Measurements from ENCODE around the gene NPAS1.

Gene NPAS1

DNA sequence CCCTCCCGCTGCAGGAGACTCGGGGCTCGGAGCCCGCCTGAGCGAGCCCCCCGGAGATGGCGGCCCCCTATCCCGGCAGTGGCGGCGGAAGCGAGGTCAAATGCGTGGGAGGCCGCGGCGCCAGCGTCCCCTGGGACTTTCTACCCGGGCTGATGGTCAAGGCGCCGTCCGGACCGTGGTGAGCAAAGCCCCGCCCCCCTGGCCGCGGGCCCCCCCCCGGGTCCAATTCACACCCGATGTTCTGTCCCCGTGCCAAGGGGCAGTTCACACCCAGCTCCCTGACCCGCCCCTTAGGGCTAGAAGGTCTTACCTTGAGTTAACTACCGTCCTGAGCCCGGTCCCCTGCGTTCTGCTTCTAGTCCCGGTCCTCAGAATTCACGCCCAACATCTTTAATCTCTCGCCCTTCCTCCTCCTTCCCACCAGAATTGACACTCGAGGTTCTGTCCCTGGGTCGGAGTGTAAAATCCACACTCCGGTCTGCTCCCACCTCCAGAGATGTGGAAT lies 1.4 kb downstream of the NPAS1 start:
- DNase-seq (ENCODE audit: low read depth) = no peak

- no peak for DNase-seq (ENCODE audit: low read depth)
Observed at GRCh38 chr19:47021536-47022139, 2.0 kb downstream of the NPAS1 start.

- DNase-seq (ENCODE audit: low read depth) = no peak
Observed at GRCh38 chr19:47022140-47022536, 2.5 kb downstream of the NPAS1 start.

DNA sequence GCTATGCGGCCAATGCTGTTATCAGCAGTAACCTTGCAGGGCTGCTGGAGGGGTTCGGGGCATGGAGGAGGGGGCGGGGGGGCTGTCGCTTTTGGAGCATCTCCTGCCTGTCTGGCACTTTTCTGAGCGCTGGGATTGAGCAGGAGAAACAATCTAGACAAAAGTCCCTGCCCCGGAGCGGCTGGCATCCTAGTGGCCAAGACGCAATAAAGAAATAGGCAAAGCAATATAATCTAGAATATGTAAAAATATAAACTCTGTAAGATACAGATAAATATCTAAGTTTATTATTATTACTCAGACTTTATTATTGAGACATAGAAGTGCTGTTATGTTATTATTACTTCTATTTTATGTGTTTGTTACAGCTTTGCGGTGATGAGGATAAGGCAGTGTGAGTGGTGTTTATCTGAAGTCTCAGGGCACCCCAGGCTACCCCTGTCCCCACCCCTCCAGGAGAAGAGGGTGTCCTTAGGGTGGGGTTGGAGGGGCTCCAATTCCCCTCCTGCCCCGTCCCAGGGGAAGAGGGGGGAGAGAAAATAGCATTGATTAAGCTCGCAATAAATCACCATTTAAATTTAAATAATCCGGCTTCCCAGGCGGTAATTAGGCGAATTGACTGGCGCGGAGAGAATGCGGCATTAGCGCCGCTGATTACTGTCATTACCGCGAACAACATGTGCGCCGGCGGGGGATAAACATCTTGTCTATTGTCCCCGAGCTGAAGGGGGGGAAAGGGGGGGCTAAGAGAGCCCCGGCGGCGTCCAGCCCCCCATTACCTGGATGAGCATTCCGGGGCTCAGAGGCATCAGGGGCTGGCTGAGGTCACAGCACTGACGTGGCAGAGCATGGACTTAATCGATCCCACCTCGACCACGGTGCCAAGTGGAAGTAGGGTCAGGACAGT lies 3.2 kb downstream of the NPAS1 start:
- no peak for DNase-seq (ENCODE audit: low read depth)

- DNase-seq (ENCODE audit: low read depth) = no peak
Observed at GRCh38 chr19:47023448-47023794, 3.8 kb downstream of the NPAS1 start.

- DNase-seq (ENCODE audit: low read depth) = no peak
Observed at GRCh38 chr19:47024502-47024901, 4.9 kb downstream of the NPAS1 start.

DNA sequence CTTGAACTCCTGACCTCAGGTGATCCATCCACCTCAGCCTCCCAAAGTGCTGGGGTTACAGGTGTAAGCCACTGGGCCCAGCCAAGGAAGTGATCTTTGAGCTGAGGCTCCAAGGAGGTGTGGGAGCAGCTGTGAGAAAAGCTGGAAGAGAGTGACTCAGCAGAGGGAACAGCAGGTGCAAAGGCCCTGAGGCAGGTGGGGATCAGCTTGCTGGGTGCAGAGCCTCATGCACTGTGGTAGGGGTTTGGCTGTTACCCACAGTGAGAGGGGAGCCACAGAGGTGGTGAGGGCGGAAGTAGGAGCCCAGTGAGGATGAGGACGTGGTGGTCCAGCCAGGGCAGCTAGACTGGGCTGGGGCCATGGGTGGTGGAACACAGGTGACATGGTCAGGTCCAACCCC lies 6.5 kb downstream of the NPAS1 start:
- DNase-seq (ENCODE audit: low read depth) = no peak

GRCh38 chr19:47026889-47027288 lies 7.3 kb downstream of the NPAS1 start:
- DNase-seq (ENCODE audit: low read depth) = no peak

DNA sequence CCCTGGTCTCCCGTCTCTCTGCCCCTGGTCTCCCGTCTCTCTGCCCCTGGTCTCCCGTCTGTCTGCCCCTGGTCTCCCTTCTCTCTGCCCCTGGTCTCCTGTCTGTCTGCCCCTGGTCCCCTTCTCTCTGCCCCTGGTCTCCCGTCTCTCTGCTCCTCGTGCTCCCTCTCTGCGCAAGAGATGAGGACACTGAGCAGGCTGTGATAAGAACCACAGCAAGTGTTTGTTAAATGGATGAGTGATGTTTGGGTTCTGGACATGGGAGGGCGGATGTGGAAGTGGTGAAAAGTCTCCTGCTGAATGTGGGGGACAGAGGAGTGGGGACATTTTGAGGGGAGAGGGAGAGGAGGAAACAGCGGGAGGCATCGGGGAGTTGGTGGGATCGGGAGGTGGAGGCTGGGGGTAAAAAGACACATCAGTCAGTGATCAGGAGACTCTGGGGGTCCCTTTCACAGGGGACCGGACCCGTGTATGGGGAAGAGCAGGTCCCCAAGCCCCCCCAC lies 8.0 kb downstream of the NPAS1 start:
- DNase-seq (ENCODE audit: low read depth) = no peak

GRCh38 chr19:47028195-47028601 lies 8.6 kb downstream of the NPAS1 start:
- no peak for DNase-seq (ENCODE audit: low read depth)

- DNase-seq (ENCODE audit: low read depth) = no peak
Observed at GRCh38 chr19:47032171-47032811, 12.7 kb downstream of the NPAS1 start.

DNA sequence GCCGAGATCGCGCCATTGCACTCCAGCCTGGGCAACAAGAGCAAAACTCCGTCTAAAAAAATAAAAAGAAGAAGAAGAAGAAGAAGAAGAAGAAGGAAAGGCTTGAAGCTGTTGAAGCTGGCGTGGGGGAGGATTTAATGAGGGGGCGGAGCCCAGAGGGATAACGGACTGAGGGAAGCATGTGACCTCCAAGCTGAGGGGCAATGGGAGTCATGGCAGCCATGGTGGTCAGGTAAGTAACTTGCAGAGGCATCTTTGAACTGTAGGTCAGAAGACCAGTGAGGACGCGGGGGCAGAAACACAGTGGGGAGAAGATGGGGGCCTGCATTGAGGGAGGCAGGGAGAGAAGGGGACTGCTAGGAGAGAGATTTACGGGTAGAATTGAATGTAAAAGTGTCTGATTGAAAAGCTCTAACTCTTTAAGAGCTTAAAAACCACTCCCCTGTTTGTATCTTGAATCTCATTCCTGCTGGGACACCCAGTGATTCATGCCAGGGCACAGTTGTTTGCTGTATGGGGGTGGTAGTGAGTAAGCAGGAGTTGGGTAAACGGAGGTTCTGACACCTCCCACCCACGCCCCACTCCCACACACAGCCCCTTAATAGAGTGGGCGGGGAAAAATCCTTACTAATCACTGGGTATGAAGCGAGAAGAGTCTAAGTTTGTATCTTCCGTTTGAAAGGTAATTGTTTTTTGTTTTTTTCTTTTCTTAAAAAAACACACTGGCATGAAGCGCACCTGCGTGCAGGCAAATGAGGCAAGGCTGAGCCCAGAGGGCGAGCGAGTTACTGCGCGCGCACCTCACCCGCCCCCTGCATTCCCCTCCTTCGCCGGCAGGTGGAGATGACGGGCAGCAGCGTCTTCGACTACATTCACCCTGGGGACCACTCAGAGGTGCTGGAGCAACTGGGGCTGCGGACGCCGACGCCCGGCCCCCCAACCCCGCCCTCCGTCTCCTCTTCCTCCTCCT lies 15.8 kb downstream of the NPAS1 start:
- peak; percentile 72 for DNase-seq (ENCODE audit: low read depth)

GRCh38 chr19:47036097-47036651 lies 16.5 kb downstream of the NPAS1 start:
- no peak for DNase-seq (ENCODE audit: low read depth)

GRCh38 chr19:47037766-47038165 lies 18.1 kb downstream of the NPAS1 start:
- no peak for DNase-seq (ENCODE audit: low read depth)

DNA sequence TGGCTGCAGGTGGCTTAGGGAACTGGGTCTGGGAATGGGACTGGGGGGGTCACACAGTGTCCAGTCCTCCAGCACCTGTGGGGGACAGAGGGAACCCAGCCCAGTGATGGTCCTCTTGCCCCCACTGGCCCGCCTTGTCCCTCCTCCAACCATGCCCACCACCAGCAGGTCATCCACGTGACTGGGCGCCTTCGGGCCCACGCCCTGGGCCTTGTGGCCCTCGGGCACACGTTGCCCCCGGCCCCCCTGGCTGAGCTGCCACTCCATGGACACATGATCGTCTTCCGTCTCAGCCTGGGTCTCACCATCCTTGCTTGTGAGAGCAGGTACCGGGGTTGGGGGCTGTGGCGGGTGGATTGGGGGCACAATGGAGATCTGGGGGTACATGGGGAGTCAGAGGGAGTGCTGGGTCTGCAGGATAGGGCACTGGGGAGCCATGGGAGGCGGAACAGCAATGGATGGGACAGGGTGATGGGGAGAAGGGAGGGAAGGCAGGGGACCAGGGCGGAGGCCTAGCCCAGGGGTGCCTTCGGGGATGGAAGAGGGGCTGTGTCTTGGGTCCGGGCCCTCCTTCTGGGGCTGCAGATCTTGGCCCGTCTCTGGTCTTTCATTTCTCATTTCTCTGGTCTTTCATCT lies 19.7 kb downstream of the NPAS1 start:
- no peak for DNase-seq (ENCODE audit: low read depth)

DNA sequence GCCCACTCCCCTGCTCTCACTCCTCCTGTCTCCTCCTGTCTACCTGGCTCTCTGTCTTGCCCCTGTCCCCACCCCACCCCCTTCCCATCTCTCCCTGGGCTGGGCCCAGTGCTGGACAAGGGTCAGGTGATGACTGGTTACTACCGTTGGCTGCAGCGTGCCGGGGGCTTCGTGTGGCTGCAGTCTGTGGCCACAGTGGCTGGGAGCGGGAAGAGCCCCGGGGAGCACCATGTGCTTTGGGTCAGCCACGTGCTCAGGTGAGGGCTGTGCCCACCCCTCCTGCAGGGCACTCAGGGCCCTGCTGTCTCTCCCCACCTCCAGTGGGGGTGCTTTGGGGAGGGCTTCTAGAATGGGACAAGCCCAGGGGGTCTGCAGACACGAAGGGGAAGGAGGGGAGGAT lies 21.2 kb downstream of the NPAS1 start:
- DNase-seq (ENCODE audit: low read depth) = no peak

DNA sequence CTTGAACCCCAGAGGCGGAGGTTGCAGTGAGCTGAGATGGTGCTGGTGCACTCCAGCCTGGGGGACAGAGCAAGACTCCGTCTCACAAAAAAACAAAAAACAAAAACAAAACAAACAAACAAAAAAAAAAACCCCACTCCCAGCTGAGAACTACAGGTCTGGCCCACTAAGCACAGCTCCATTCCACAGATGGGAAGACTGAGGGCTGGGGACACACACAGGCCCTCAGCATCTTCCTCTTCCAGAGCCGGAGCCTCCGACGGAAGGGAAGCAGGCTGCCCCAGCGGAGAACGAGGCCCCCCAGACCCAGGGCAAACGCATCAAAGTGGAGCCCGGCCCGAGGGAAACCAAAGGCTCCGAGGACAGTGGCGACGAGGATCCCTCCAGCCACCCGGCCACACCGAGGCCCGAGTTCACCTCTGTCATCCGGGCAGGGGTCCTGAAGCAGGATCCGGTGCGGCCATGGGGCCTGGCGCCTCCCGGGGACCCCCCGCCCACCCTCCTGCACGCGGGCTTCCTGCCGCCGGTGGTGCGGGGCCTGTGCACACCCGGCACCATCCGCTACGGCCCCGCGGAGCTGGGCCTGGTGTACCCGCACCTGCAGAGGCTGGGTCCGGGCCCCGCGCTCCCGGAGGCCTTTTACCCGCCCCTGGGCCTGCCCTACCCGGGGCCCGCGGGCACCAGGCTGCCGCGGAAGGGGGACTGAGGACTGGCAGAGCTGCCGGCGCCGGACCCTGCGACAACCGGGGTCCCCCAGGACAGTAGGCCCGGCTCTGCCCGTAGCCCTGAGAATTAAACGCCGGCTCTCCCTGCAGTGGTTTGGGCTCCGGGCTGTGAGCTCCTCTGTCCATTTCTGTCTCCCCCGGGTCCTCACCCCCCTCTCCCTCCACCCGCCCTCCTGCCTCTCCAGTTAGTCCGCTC lies 25.6 kb downstream of the NPAS1 start:
- DNase-seq (ENCODE audit: low read depth) = no peak

GRCh38 chr19:47045867-47046470 lies 26.3 kb downstream of the NPAS1 start:
- no peak for DNase-seq (ENCODE audit: low read depth)

DNA sequence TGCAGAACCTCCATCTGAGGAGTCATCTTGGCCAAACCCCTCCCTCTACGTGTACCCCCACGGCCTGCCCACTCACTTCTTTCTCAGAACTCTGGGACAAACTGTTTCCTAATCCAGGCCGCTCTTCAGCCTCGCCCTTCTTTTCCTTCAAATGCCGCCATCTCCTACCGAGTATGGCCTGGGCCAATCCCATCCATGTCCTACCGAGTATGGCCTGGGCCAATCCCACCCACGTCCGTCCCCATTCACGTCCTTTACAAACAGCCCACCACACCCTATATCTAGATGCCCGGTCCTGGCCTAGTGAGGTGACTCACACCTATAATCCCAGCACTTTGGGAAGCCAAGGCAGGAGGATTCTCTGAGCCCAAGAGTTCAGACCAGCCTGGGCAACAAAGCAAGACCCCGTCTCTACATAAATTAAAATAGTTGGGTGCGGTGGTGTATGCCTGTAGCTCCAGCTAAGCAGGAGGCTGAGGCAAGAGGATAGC lies 27.7 kb downstream of the NPAS1 start:
- DNase-seq (ENCODE audit: low read depth) = no peak
